Measurements from ENCODE around the gene CSRP1.

CSRP1 gene

DNA sequence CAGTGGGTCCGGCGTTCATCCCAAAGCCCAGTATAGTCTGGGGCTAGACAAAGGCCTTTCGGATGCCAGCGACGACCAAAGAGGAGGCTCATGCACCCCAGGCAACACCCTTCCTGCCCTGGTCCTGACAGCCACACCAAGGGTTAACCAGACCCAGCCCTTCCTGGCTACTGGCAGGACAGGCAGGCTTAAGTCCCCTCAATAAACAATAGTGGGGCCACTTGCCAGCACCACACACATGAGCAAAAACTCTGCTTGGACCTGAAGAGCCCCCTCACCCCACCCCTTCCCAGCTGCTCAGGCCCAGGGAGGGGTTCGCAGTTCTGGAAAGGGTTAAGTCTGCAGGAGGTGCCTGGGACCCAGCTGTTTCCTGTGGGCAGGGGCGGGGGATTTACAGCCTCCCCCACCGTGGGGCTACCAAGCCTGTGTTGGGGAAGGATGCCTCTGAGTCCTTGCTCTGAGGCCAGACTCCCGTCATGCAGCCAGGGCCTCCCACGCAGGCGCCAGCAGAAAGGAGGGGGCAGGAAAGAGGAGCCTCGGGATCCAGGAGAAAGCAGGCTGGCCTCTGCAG is 56.1 kb downstream of the CSRP1 start:
- no peak for DNase-seq

DNA sequence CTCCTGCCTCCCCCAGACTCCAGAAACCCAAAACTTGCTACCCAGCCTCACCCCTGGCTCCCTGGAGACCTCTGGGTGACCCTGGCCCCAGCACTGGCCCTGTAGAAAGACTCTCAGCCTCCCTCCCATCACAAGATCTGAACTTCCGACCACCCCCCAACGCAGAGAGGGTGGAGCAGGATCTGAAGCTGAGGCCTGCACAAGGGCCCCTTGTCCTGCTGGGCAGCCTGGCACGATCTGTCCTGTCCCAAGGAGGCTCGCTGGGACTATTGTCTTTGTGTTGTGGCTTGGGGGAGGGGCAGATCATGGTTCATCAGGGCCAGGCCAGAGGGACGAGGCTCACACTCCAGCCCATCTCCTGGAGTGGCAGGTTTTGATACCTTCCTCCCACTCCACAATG is 57.9 kb downstream of the CSRP1 start:
- no peak for DNase-seq

DNA sequence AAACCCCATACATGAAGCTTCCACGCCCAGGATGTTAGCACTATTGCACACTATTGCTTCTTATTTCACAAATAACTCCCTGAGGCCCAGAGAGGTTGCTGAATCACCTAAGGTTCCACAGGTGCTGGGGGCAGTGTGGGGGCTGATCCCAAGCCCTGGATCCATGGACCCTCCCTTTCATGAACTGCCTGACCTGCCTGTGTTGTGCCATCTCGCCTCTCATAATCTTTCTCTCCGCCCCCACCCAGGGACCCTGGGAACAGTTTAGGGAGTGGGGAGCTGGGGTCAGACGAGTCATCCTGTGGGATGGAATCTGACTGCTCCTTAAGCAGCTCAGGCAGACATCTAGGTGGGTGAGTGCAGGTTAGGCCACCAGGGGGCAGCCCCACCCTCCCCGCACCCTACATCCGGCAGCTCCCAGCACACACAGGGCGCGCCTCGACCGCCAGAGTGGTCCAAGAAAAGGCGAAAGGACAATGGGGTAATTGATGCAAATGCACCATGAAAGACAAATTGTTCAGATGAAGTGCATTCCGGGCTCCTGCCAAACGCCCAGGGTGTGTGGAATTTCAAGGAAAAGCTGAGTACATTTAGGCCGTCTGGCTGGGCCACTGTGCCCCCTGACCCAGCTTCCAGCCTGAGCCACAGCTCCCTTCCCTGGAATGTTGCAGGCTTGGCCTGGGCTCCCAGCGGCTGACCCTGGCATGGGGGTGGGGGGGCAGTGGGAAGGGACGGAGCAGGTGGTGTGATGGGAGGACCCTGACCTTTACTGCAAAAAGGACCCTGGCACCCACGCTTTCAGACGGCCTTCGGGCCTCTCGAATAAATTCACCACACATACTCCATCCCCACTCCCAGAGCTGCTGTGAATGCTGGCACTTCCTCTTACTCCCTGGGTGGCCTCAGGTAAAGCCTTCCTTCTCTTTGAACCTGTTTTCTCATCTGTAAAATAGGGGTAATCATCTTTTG is 58.7 kb downstream of the CSRP1 start:
- DNase-seq, result peak; percentile 40 to 48

DNA sequence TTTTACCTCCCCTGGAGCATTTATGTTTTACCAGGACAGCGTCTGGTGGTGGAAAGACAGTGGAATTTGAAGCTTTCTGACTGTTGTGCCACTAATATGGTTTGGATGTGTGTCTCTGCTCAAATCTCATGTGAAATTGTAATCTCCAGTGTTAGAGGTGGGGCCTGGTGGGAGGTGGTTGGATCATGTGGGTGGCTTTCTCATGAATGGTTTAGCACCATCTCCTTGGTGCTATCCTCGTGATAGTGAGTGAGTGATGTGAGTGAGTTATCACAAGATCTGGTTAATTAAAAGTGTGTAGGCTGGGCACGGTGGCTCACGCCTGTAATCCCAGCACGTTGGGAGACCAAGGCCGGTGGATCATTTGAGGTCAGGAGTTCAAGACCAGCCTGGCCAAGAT is 61.6 kb downstream of the CSRP1 start:
- no peak for DNase-seq

DNA sequence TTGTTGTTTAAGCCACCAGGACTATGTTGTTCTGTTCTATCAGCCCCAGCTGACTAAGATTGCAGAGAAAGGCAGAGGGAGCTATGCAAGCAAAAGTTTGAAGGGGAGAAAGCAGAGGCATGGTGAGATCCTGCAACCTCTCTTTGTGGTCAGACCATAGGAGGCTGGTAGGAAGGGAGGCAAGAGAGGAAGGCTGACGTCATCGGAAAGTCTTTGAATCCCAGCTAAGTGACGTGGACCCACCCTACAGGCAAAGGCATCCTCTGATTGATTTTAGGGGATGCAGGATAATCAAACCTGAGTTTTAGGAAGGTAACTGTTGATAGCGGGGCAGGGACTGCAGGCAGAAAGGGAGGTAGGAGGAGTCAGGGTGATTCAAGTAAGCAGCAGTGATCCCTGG is 62.1 kb downstream of the CSRP1 start:
- DNase-seq, result no peak

DNA sequence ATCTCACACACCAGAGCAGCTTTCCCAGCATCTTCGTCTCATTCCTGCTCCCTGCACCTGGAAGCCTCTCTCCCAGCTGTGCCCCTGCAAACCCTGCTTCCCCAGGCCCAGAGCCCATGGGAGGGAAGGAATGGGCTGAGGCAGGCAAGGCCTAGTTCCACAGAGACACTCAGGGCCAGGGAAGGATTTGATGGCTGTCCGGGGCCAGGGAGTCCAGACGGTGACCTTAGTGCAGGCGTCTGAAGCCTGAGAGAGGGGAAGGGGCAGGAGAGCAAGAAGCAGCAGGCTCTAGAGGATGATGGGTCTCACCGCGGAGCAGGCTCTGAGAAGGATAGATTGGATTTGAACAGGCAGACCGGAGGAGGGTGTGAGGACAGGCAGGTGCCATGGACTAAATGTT is 63.2 kb downstream of the CSRP1 start:
- DNase-seq, result no peak

DNA sequence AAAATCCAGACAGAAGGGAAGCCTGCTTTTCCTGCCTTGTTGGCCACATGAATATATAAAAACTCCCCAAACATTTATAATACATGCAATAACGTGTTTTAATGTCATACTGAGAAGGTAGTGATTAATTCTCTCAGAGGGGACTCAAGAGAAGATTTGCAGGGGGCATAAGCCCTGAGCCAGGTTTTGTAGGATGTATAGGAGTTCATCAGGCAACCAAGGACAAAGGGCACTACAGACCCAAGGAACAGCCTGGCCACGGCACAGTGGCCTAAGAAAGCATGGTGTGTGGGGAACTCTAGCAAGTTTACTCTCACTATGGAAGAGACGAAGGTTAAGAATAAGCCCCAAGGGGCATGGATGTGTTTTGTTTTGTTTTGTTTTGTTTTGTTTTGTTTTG is 70.0 kb downstream of the CSRP1 start:
- no peak for DNase-seq

DNA sequence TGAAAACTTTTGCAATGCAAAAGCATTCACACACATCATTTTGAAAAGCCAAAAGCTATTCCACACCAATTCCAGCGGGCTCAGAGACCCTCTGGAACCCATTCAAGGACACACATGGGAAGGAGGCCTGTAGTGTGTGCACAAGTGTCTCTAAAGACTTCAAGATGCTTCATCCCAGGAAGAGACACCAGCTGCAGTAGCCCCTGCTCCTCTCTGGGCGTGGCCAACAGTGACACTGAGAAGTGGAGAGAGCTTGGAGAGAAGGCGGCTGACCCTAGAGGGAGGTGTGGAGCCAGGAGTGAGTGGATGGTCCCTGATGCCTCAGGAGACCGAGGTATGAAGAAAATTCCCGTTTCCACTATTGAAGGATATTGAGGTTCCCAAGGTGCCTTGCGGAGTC is 70.5 kb downstream of the CSRP1 start:
- no peak for DNase-seq

DNA sequence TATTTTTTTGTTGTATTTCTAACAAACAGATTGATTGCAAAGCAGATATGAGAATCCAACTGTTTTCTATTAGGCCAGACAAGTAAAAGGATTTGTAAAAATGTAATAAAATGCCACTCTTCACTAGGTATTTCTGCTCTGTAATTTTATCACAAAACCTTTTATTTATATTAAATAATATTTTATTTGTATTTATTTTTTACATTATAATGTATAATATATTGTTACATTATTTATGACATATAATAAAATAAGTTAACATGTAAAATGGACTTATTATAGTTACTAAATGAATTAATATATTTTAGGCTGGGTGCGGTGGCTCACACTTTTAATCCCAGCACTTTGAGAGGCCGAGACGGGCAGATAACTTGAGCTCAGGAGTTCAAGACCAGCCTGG is 72.7 kb downstream of the CSRP1 start:
- DNase-seq, result no peak

DNA sequence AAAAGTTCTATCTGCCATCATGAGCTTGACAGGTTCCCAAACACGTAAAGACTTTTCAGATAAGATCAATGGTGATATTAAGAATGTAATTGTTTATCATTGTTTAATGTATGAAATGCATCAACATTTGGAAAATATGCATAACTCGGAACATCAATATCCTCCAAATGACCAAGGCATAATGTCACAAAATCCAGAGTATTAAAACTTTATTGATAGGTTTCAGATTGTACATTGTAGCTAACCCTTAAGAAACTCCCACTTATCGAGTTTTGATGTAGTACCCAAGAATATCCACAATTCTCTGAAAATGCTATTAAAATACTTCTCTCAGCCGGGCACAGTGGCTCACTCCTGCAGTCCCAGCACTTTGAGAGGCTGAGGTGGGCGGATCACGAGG is 73.3 kb downstream of the CSRP1 start:
- no peak for DNase-seq
